NCI-H510A (cell line): ENCODE measurements around the gene CRYM.
A peak's percentile ranks its signal among the peaks of the same experiment; 100 is the strongest.
"Not testable (repeated sequence)": the region's sequence is repeated elsewhere in the genome, so short reads cannot be mapped to it uniquely, and the experiment has no call there.

Source experiments
- DNase-seq: peaks from one replicate; lab custom pipeline; 2025; lab: John Stamatoyannopoulos, UW

Gene CRYM

GRCh38 chr16:21277927-21278706, at the start of gene CRYM:
TSS of gene CRYM (minus strand) at chr16:21278290. CDS start at chr16:21278251, 39 bp downstream.
- DNase-seq: peak; percentile 86

- no peak for DNase-seq
These were observed 49.0 kb upstream of the CRYM start for GRCh38 chr16:21327046-21327445.

DNA sequence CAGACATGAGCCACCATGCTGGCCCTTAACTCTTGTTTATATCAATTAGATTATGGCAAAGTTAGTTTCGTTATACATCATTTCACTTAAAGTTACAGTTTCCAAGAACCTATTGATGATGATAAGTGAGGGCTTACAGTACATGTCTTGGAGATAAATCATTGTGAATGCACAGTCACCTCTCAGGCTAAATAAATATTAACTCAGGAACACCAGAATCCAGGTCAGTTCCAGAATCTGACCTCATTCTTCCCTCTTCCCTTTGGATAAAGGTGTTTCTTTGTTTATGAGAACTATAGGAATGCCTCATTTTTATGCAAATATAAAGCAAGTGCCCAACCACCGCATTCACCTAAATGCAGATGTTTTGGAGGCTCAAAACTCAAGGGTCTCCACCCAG, 48.4 kb upstream of the CRYM start:
- DNase-seq: no peak

GRCh38 chr16:21324267-21324666, 46.2 kb upstream of the CRYM start:
- DNase-seq: no peak

GRCh38 chr16:21322251-21322650, 44.2 kb upstream of the CRYM start:
- DNase-seq: not testable (repeated sequence)

DNA sequence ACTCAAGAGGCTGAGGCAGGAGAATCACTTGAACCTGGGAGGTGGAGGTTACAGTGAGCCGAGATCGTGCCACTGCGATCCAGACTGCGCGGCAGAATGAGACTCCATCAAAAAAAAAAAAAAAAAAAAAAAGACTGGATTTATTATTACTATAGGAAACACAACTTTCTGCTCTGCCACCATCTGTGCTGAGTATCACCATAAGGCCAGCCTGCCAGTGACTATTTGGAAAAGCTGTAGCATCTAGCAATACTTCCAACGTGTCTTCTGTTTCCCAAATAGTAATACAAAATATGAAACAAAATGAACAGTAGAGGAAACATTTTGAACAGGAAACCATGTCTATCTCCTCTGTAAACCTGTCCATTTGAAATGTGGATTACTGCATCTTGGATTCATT, 43.6 kb upstream of the CRYM start:
- DNase-seq: no peak

GRCh38 chr16:21314339-21314738, 36.2 kb upstream of the CRYM start:
- no peak for DNase-seq

GRCh38 chr16:21312863-21313372, 34.8 kb upstream of the CRYM start:
- DNase-seq: not testable (repeated sequence)

- not testable (repeated sequence) for DNase-seq
These were observed 34.0 kb upstream of the CRYM start for GRCh38 chr16:21312046-21312445.

GRCh38 chr16:21306712-21307111, 28.6 kb upstream of the CRYM start:
- DNase-seq: not testable (repeated sequence)

DNA sequence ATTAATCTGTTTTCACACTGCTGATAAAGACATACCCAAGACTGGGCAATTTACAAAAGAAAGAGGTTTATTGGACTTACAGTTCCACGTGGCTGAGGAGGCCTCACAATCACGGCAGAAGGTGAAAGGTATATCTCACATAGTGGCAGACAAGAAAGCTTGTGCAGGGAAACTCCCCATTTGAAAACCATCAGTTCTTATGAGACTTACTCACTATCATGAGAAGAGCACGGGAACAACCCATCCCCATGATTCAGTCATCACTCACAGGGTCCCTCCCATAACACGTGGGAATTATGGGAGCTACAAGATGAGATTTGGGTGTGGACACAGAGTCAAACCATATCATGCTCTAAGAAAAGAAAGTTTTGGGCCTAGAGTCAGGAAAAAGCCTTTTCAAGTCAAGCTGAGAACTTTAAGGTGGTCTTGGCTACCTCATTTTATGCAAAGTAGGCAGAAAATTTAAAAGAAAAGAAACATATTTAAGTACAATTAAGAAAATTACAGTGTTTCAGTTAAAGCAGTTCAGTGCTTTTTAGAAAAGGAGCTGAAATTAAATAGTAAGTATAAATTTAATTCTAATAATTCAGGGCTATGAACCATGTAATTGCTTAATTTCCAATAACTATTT, 24.9 kb upstream of the CRYM start:
- no peak for DNase-seq

- peak; percentile 49 for DNase-seq
These were observed 24.4 kb upstream of the CRYM start for GRCh38 chr16:21302454-21302853.

DNA sequence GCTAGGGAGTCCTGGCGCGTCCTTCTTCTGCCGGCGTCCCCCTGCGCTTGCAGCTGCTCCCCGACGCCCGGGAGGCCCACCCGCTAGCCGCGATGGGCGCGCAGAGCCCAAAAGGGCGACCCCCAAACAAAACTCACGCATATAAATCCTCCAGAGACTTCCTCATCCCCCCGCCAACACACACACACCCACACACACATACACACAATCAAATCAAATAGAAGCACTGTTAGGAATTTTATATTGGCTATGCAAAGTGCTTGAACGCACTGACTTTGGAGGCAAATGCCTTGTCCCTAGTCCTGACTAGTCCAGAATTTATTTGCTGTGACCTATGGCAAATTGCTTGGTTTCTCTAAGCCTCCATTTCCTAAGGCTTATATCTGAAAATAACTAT, 23.8 kb upstream of the CRYM start:
- DNase-seq: no peak

GRCh38 chr16:21301168-21301894, 23.2 kb upstream of the CRYM start:
- DNase-seq: peak; percentile 86

- peak; percentile 97 for DNase-seq
These were observed 22.4 kb upstream of the CRYM start for GRCh38 chr16:21300309-21301167.

- not testable (repeated sequence) for DNase-seq
These were observed 11.7 kb upstream of the CRYM start for GRCh38 chr16:21289789-21290188.

GRCh38 chr16:21285314-21285713, 7.2 kb upstream of the CRYM start:
- DNase-seq: no peak

DNA sequence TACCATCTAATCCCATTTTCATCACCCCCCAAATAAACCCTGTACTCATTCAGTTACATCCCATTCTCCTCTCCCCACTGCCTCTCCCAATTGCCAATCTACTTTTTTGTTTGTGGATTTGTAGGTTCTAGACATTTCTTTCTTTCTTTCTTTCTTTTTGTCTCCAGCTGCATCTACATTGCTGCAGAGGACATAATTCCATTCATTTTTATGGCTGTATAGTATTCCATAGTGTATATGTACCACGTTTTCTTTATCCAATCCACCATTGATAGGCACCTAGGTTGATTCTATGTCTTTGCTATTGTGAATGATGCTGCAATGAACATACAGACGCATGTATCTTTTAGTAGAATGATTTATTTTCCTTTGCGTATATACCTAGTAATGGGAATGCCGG, 6.3 kb upstream of the CRYM start:
- DNase-seq: no peak

GRCh38 chr16:21283521-21284289, 5.6 kb upstream of the CRYM start:
- peak; percentile 10 for DNase-seq

DNA sequence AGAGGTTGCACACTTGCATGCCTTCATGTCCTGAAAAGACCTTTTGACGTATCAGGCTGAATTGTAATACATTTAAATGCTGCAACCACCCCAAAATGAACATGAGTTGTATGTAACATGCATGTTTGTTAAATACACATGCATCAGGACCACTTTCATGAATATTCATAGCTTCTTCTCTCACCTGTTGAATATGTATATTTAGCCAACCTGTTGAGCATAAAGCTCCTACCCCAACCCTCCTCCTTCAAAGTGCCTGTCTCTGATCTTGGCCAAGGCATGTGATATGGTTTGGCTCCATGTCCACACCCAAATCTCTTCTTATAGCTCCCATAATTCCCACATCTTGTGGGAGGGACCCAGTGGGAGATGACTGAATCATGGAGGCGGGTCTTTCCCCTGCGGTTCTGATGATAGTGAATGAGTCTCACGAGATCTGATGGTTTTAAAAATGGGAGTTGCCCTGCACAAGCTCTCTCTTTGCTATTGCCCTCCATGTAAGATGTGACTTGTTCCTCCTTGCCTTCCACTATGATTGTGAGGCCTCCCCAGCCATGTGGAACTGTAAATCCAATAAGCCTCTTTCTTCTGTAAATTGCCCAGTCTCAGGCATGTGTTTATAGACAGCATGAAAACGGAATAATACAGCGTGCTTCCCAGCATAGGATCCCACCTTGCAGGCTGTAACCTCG, 3.8 kb upstream of the CRYM start:
- DNase-seq: no peak
